Panc1 (cell line): ENCODE results near the gene TPD52L1. TPM values are rescaled to one million over a fixed set of nuclear protein-coding genes. Genes with fewer than 3 reads are reported as not detected.

ENCODE experiments used
- ATAC-seq: fragments of 200-7000 bp; cut with Tn5 transposase; 2 replicates; pipeline ENCODE4 v1.9.1; 2020; ENCODE audit warnings: mild to moderate bottlenecking, moderate library complexity
- BruUV-seq: library from RNA; stranded (reverse); fragments of 400-500 nt; replicated peaks from 2 replicates; lab custom pipeline; 2021; lab: Mats Ljungman, UMichigan
- CTCF ChIA-PET: fragments of 300-600 bp; sonication (Branson Sonifier 250); formaldehyde crosslinking; loops from one replicate; lab custom pipeline; 2022; ENCODE audit warnings: antibody characterized with exemption; lab: Charles Lee
- POLR2A ChIA-PET: fragments of 300-600 bp; sonication (Branson Sonifier 250); formaldehyde crosslinking; loops from one replicate; lab custom pipeline; 2022; ENCODE audit warnings: antibody characterized with exemption; lab: Charles Lee
- DNase-seq: peaks from one replicate; pipeline ENCODE4 v3.0.0-alpha.2; 2010; ENCODE audit warnings: low read depth, low spot score
- H3K27ac ChIP-seq: 2 replicates; pipeline ENCODE4 v1.5.1; 2011; ENCODE audit warnings: mild to moderate bottlenecking, low read length, inconsistent platforms
- H3K27me3 ChIP-seq: fragments of 200-500 bp; sonication (Bioruptor generic); 2 replicates; pipeline ENCODE4 v1.6.0; 2014; ENCODE audit warnings: low read length, inconsistent platforms; ENCODE audit not compliant: control insufficient read depth, insufficient read depth
- H3K36me3 ChIP-seq: fragments of 200-500 bp; sonication (Bioruptor generic); 2 replicates; pipeline ENCODE4 v1.5.1; 2014; ENCODE audit warnings: inconsistent platforms, mild to moderate bottlenecking, low read length, moderate library complexity; ENCODE audit not compliant: control insufficient read depth, insufficient read depth
- H3K4me1 ChIP-seq: 2 replicates; pipeline ENCODE4 v1.5.1; 2011; ENCODE audit warnings: inconsistent platforms, mild to moderate bottlenecking, low read length, moderate library complexity; ENCODE audit not compliant: control insufficient read depth, insufficient read depth
- H3K4me3 ChIP-seq, 2 experiments: 2 replicates each; pipeline ENCODE4 v1.5.1; 2011 to 2012; ENCODE audit warnings: low read depth in 2 of 2, low read length in 2 of 2, mild to moderate bottlenecking in 2 of 2, inconsistent platforms in 1 of 2, moderate library complexity in 1 of 2
- H3K9me3 ChIP-seq: fragments of 200-500 bp; sonication (Bioruptor generic); 2 replicates; pipeline ENCODE4 v1.5.1; 2014; ENCODE audit warnings: low read depth, mild to moderate bottlenecking, inconsistent platforms, low read length, moderate library complexity; ENCODE audit not compliant: control insufficient read depth, insufficient read depth
- POLR2AphosphoS5 ChIP-seq: IDR thresholded peaks from 2 replicates; pipeline ENCODE4 v1.6.1; 2012; ENCODE audit warnings: mild to moderate bottlenecking, low read depth, low read length, moderate library complexity
- SIN3A ChIP-seq: IDR thresholded peaks from 2 replicates; pipeline ENCODE4 v1.6.1; 2012; ENCODE audit warnings: low read depth, mild to moderate bottlenecking, low read length, moderate library complexity, borderline replicate concordance; ENCODE audit not compliant: insufficient read depth
- TCF7L2 ChIP-seq: IDR thresholded peaks from 2 replicates; pipeline ENCODE4 v1.6.1; 2011; ENCODE audit warnings: mild to moderate bottlenecking, low read depth, low read length, inconsistent platforms
- in situ Hi-C: cut with HindIII; loops from 2 replicates; pipeline ENCODE4 v1.10.0; 2016; ENCODE audit warnings: low sequenced_read_pairs, low pct_unique_long_range_greater_than_20kb
- intact Hi-C: fragments of 100-400 bp; cut with micrococcal nuclease; formaldehyde crosslinking; loops from one replicate; pipeline ENCODE4 v1.10.0; 2022; ENCODE audit not compliant: unreplicated experiment
- total RNA-seq: library from RNA; stranded (reverse); gene quantifications from one replicate; pipeline ENCODE4 v1.2.1, GENCODE V29; 2021; ENCODE audit not compliant: unreplicated experiment
- TF ChIP-seq, protein P1 (sequence below): fragments of 450-650 bp; IDR thresholded peaks from 2 replicates; pipeline ENCODE4 v1.5.1; 2017; ENCODE audit warnings: mild to moderate bottlenecking
- TF ChIP-seq, protein P2 (sequence below), 2 experiments: IDR thresholded peaks; 2 replicates each; pipeline ENCODE4 v1.6.1; 2011 to 2012; ENCODE audit warnings: low read depth in 2 of 2, control low read depth in 1 of 2, low read length in 1 of 2, mild to moderate bottlenecking in 1 of 2, moderate library complexity in 1 of 2; ENCODE audit not compliant: insufficient read depth in 1 of 2

Gene TPD52L1
- total RNA-seq, 1 experiment from 2014 or later: 2.9 TPM

DNA sequence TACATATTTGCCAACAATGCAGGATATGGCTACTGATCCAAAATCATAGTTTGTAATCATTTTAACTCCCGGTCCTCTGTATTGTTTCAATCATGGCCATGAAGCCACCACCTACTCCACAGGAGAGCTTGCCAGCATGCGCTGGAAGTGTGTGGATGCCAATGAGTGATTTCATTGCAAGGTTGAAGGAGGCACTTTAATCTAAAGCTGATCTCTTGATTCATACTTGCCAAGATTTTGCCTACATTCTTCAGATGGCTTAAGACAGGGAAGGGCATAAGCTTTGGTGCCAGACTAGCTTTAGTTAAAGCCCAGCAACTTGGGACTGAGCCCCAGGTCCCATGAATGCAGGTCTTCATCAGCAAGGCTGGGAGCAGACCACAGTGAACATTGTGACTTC lies 58.8 kb downstream of the TPD52L1 start:
- H3K9me3 ChIP-seq: no peaks in the 10 kb centered on the region
- H3K36me3 ChIP-seq: no peaks in the 10 kb centered on the region
- H3K27ac ChIP-seq: no peak overlapping the region
- peaks cover 2% of the 10 kb centered on the region; the same call in 1 of the 2 replicates for H3K27me3 ChIP-seq
- DNase-seq (no peak), ATAC-seq (no peak)
- no peaks in the 10 kb centered on the region for H3K4me1 ChIP-seq
- in situ Hi-C loops (no loop called here), intact Hi-C loops (no loop called here)
- CTCF ChIA-PET: no interaction called here
- POLR2A ChIA-PET: no interaction called here
- TF ChIP-seq POLR2AphosphoS5 (no peak), TCF7L2 (no peak), SIN3A (no peak)
- TF ChIP-seq, protein P1, sequence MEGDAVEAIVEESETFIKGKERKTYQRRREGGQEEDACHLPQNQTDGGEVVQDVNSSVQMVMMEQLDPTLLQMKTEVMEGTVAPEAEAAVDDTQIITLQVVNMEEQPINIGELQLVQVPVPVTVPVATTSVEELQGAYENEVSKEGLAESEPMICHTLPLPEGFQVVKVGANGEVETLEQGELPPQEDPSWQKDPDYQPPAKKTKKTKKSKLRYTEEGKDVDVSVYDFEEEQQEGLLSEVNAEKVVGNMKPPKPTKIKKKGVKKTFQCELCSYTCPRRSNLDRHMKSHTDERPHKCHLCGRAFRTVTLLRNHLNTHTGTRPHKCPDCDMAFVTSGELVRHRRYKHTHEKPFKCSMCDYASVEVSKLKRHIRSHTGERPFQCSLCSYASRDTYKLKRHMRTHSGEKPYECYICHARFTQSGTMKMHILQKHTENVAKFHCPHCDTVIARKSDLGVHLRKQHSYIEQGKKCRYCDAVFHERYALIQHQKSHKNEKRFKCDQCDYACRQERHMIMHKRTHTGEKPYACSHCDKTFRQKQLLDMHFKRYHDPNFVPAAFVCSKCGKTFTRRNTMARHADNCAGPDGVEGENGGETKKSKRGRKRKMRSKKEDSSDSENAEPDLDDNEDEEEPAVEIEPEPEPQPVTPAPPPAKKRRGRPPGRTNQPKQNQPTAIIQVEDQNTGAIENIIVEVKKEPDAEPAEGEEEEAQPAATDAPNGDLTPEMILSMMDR: no peak
- TF ChIP-seq, protein P2, sequence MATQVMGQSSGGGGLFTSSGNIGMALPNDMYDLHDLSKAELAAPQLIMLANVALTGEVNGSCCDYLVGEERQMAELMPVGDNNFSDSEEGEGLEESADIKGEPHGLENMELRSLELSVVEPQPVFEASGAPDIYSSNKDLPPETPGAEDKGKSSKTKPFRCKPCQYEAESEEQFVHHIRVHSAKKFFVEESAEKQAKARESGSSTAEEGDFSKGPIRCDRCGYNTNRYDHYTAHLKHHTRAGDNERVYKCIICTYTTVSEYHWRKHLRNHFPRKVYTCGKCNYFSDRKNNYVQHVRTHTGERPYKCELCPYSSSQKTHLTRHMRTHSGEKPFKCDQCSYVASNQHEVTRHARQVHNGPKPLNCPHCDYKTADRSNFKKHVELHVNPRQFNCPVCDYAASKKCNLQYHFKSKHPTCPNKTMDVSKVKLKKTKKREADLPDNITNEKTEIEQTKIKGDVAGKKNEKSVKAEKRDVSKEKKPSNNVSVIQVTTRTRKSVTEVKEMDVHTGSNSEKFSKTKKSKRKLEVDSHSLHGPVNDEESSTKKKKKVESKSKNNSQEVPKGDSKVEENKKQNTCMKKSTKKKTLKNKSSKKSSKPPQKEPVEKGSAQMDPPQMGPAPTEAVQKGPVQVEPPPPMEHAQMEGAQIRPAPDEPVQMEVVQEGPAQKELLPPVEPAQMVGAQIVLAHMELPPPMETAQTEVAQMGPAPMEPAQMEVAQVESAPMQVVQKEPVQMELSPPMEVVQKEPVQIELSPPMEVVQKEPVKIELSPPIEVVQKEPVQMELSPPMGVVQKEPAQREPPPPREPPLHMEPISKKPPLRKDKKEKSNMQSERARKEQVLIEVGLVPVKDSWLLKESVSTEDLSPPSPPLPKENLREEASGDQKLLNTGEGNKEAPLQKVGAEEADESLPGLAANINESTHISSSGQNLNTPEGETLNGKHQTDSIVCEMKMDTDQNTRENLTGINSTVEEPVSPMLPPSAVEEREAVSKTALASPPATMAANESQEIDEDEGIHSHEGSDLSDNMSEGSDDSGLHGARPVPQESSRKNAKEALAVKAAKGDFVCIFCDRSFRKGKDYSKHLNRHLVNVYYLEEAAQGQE (IDR thresholded peaks at IDR 0.05; ENCODE audit: insufficient read depth in 1 of 2, low read depth in 2 of 2, low read length in 1 of 2): no peak
- no TSS peak for BruUV-seq
- no peak overlapping the region for H3K4me3 ChIP-seq

DNA sequence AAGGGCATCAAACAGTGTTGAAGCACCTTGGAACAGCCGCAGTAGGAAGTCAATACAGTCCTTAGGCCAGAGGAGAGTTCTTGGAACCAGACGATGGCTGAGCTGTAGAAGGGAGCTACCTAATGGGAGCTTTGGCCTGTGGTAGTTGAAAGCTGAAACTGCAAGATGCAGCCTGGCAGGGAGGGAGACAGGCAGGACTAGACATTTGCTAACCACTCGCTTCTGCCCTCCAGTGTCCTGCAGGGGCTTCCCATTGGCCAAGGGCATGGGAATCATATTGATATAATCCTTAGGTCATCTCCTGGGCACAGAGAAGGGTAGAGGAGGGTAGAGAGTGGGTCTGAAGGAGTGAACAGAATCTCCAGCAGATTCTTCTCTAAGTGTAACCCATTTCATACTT lies 60.4 kb downstream of the TPD52L1 start:
- H3K9me3 ChIP-seq: no peaks in the 10 kb centered on the region
- no peak for ATAC-seq
- BruUV-seq: no TSS peak
- TF ChIP-seq TCF7L2 (no peak), POLR2AphosphoS5 (no peak), SIN3A (no peak)
- TF ChIP-seq, protein P1: no peak
- TF ChIP-seq, protein P2 (IDR thresholded peaks at IDR 0.05; ENCODE audit: insufficient read depth in 1 of 2, low read depth in 2 of 2, low read length in 1 of 2): no peak
- no peaks in the 10 kb centered on the region for H3K36me3 ChIP-seq
- H3K4me1 ChIP-seq: no peaks in the 10 kb centered on the region
- H3K27ac ChIP-seq: no peak overlapping the region
- DNase-seq: no peak
- in situ Hi-C loops (no loop called here), intact Hi-C loops (no loop called here)
- peaks cover 6% of the 10 kb centered on the region; the same call in 1 of the 2 replicates for H3K27me3 ChIP-seq
- H3K4me3 ChIP-seq: no peak overlapping the region
- ChIA-PET CTCF (no interaction called here), POLR2A (no interaction called here)
